ENCODE data around the gene TM6SF1. TPM values are rescaled to one million over a fixed set of nuclear protein-coding genes. Genes with fewer than 3 reads are reported as not detected.

TM6SF1 gene
- total RNA-seq, 1 donor from 2014 or later, result 25.4 TPM

DNA sequence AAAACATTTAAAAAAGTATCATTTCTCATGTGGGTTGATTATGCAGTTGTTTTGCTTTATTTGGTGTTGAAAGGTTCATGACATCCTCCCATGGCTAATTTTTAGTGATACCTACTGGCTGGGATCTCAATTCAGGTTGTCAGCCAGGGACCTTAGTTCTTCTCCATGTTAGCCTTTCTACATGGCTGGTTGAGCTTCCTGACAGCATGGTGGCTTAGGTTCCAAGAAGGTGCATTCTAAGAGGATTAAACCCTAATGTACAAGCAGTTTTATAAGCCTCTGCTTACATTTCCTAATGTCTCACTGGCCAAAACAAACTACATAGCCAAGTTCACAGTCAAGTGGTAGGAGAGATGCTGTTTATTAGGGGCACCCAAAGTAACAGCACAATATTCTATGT is 9.4 kb upstream of the TM6SF1 start:
- Histone ChIP-seq H3K4me1 (peaks cover 14% of the 10 kb centered on the region), H3K9me3 (no peaks in the 10 kb centered on the region), H3K27ac (no peak overlapping the region), H3K27me3 (no peaks in the 10 kb centered on the region), H3K36me3 (no peaks in the 10 kb centered on the region), H3K4me3 (no peak overlapping the region)
- ATAC-seq, result no peak
- TF ChIP-seq, protein P1, sequence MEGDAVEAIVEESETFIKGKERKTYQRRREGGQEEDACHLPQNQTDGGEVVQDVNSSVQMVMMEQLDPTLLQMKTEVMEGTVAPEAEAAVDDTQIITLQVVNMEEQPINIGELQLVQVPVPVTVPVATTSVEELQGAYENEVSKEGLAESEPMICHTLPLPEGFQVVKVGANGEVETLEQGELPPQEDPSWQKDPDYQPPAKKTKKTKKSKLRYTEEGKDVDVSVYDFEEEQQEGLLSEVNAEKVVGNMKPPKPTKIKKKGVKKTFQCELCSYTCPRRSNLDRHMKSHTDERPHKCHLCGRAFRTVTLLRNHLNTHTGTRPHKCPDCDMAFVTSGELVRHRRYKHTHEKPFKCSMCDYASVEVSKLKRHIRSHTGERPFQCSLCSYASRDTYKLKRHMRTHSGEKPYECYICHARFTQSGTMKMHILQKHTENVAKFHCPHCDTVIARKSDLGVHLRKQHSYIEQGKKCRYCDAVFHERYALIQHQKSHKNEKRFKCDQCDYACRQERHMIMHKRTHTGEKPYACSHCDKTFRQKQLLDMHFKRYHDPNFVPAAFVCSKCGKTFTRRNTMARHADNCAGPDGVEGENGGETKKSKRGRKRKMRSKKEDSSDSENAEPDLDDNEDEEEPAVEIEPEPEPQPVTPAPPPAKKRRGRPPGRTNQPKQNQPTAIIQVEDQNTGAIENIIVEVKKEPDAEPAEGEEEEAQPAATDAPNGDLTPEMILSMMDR (IDR thresholded peaks at IDR 0.05), result no peak
- no peak for DNase-seq
- intact Hi-C loops (cut with DNase I), result no loop called here

DNA sequence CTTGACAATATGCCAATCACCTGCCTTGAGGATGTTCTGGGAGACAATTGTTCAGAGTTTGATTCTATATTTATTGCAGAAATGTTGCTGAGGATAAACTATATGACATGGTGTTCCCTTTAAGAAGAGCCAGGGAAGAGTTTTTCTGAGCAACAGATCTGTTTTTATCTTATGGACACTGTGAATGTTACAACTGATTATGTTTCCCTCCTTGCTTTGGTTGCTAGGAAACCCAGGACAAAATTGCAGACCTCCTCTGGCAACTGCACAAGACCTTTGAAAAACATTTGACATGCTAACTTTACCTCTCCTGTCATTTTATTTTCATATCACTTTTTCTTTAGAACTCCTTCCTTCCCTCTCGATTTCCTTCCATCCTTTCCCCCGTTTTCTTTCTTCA is 8.2 kb upstream of the TM6SF1 start:
- intact Hi-C loops (cut with DNase I), result no loop called here
- Histone ChIP-seq H3K36me3 (no peaks in the 10 kb centered on the region), H3K4me1 (peaks cover 14% of the 10 kb centered on the region), H3K27me3 (no peaks in the 10 kb centered on the region), H3K4me3 (no peak overlapping the region), H3K27ac (no peak overlapping the region), H3K9me3 (no peaks in the 10 kb centered on the region)
- DNase-seq (no peak), ATAC-seq (no peak)
- TF ChIP-seq, protein P1 (IDR thresholded peaks at IDR 0.05), result no peak

DNA sequence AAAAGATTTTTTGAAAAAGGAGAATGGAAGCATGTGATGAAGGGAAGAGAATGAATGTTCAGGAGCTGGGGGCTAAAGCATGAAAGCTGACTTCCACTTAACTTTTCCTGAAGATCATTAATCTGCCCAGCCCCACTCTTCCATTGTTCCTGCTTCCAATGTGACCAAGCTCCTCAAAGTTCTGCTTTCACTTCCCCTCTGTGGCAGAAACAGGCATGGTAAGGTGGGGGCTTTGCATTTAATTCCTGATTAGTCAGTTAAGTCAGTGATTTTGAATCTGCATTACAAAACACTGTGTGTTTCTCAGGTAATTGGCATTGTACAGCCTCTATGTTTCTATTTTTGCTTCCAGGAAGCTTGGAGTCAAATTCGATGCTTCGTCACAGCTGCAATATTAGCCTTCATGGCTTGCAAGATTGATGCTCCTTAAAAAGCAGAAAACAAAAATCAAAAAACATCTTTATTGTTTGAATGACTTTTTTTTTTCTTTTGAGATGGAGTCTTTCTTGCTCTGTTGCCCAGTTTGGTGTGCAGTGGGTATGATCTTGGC is 7.3 kb upstream of the TM6SF1 start:
- Histone ChIP-seq H3K4me3 (no peak overlapping the region), H3K36me3 (no peaks in the 10 kb centered on the region), H3K4me1 (peaks cover 14% of the 10 kb centered on the region), H3K27ac (no peak overlapping the region), H3K9me3 (no peaks in the 10 kb centered on the region), H3K27me3 (no peaks in the 10 kb centered on the region)
- ATAC-seq (peak; percentile 84), DNase-seq (no peak)
- intact Hi-C loops (cut with DNase I), result no loop called here
- TF ChIP-seq, protein P1 (IDR thresholded peaks at IDR 0.05), result no peak

DNA sequence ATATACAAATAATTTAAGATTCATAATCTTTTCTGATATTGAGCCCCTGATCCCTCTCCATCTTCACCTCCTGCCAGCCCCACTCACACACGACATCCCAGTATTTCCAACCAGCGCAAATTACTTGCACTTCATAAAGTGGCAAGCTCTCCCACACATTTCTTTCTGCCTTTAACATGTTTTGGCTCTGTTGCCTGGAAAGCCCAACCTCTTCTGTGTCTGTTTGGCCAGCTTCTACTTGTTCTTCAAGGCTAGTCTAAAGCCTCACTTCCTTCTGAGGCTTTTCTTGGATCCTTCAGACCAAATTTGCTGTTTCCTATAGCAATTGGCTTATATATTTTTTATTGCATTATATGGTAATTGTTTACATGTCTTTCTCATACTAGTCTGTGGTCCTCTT is 5.1 kb upstream of the TM6SF1 start:
- intact Hi-C loops (cut with DNase I), result no loop called here
- no peak for ATAC-seq

DNA sequence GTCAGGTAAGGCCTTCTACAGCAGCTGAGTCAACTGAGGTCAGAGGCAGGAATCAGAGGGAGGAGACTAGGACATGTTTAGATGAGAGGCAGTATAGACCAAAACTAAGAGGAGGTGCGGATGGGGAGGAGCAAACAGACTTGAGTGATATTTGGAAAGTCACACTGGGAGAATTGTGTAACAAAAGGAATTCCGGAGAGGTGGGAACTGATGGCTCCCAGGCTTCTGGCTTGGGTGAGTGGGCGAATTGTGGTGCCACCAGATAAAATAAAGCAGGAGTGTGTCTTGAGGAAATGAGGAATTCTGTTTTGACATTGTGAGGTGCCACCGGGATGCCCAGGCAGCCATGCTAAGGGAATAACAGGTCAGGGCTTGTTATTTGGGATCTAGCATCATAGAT is 3.3 kb upstream of the TM6SF1 start:
- TF ChIP-seq, protein P1 (IDR thresholded peaks at IDR 0.05), result no peak
- Histone ChIP-seq H3K4me3 (no peak overlapping the region), H3K27me3 (no peaks in the 10 kb centered on the region), H3K36me3 (no peaks in the 10 kb centered on the region), H3K4me1 (peaks cover 19% of the 10 kb centered on the region), H3K9me3 (no peaks in the 10 kb centered on the region), H3K27ac (no peak overlapping the region)
- DNase-seq (no peak), ATAC-seq (no peak)
- intact Hi-C loops (cut with DNase I), result no loop called here

More for the DNA sequence above, 5.1 kb upstream of the TM6SF1 start:
- DNase-seq, result no peak
- Histone ChIP-seq H3K36me3 (no peaks in the 10 kb centered on the region), H3K27me3 (no peaks in the 10 kb centered on the region), H3K4me1 (peaks cover 14% of the 10 kb centered on the region), H3K9me3 (no peaks in the 10 kb centered on the region), H3K4me3 (no peak overlapping the region), H3K27ac (no peak overlapping the region)
- TF ChIP-seq, protein P1 (IDR thresholded peaks at IDR 0.05), result no peak

DNA sequence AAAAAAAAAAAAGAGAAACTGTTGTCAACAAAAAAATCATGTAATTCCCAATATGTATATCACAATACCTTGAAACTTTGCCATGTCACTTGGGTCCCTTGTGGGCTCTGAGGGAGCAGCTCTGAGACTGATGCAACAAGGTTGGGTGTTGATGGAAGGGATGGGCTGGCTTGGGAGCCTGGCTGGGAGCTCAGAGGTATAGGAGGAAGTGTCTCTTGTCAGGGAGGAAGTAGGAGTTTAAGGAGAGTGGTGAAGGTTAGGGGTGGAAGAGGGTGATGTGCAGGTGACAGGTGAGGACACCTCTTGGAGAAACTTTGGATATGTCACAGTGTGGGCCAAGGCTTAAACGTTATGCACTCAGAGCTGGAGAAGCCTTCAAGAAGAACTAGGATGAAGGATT is 2.0 kb upstream of the TM6SF1 start:
- ATAC-seq (no peak), DNase-seq (no peak)
- H3K4me1 ChIP-seq, result peaks cover 13% of the 10 kb centered on the region
- TF ChIP-seq, protein P1 (IDR thresholded peaks at IDR 0.05), result no peak
- intact Hi-C loops (cut with DNase I), result no loop called here
- H3K36me3 ChIP-seq, result no peaks in the 10 kb centered on the region
- H3K9me3 ChIP-seq, result no peaks in the 10 kb centered on the region
- H3K27ac ChIP-seq, result no peak overlapping the region
- H3K27me3 ChIP-seq, result no peaks in the 10 kb centered on the region
- H3K4me3 ChIP-seq, result no peak overlapping the region
